GM23248 (cell line): ENCODE data around the gene SIPA1L3.

Source experiments
- EZH2 ChIP-seq: fragments of 200-600 bp; sonication (generic); IDR thresholded peaks from 2 replicates; pipeline ENCODE4 v1.6.1; 2018; ENCODE audit warnings: antibody characterized with exemption, mild to moderate bottlenecking; ENCODE audit not compliant: insufficient read depth, poor library complexity, severe bottlenecking
- EZH2phosphoT487 ChIP-seq: fragments of 200-600 bp; sonication (generic); IDR thresholded peaks from 2 replicates; pipeline ENCODE4 v1.6.1; 2018; ENCODE audit warnings: antibody characterized with exemption, moderate library complexity, mild to moderate bottlenecking, low read depth; ENCODE audit not compliant: insufficient read depth

DNA sequence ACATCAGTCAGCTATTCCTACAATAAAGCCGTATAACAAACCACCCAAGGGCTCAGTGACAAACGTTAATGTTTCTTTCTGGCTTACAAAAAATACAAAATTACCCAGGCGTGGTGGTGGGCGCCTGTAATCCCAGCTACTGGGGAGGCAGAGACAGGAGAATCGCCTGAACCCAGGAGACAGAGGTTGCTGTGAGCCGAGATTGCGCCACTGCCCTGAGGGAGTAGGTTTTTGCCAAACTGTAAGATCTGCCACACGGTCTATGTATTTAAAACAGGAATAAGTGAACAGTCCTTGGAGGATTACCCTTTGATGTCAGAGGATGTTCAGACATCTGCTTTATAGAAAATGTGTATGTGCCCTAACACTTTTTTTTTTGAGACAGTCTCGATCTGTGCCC, 211.2 kb downstream of the SIPA1L3 start:
- TF ChIP-seq EZH2 = no peak
- TF ChIP-seq EZH2phosphoT487 = no peak
